ENCODE data around the gene OSGEPL1. TPM values are rescaled to one million over a fixed set of nuclear protein-coding genes. Genes with fewer than 3 reads are reported as not detected.
"Not testable (repeated sequence)": the region's sequence is repeated elsewhere in the genome, so short reads cannot be mapped to it uniquely, and the experiment has no call there.

Gene OSGEPL1
- total and polyA plus RNA-seq, 2 experiments from 2014 or later, result 6.7 to 9.2 TPM

GRCh38 chr2:189723192-189723591 lies 39.4 kb downstream of the OSGEPL1 start:
- no peaks in the 10 kb centered on the region for H3K4me1 ChIP-seq (ENCODE audit: insufficient read depth)
- no peaks in the 10 kb centered on the region for H3K79me2 ChIP-seq
- no peak overlapping the region for H2AFZ ChIP-seq
- H4K20me1 ChIP-seq (ENCODE audit: insufficient read depth, poor library complexity, severe bottlenecking), result no peaks in the 10 kb centered on the region
- no peaks in the 10 kb centered on the region for H3K9me2 ChIP-seq (replicated peaks; ENCODE audit: insufficient read depth)
- no peak for TF ChIP-seq CTCF (IDR thresholded peaks at IDR 0.05; ENCODE audit: poor library complexity)
- no peak for TF ChIP-seq EZH2 (IDR thresholded peaks at IDR 0.05; ENCODE audit: borderline replicate concordance)
- no peak for TF ChIP-seq EZH2phosphoT487 (IDR thresholded peaks at IDR 0.05; ENCODE audit: low read depth, severe bottlenecking, unreplicated experiment)
- H3K27ac ChIP-seq, result no peak overlapping the region
- H3K4me2 ChIP-seq, result no peak overlapping the region
- no peaks in the 10 kb centered on the region for H3K9me3 ChIP-seq (ENCODE audit: low read depth)
- H3K27me3 ChIP-seq, result no peaks in the 10 kb centered on the region
- H3K4me3 ChIP-seq, result no peak overlapping the region
- DNase-seq (ENCODE audit: low spot score), result no peak
- no peaks in the 10 kb centered on the region for H3K36me3 ChIP-seq (replicated peaks; ENCODE audit: insufficient read depth, low read depth)

- WGBS (ENCODE audit: low lambda C conversion rate, missing lambda C conversion rate), result 97% methylated on average over 4 of the region's 4 CpGs
- Histone ChIP-seq H3K27ac (no peak overlapping the region), H2AFZ (no peak overlapping the region), H3K27me3 (no peaks in the 10 kb centered on the region), H3K36me3 (replicated peaks; ENCODE audit: insufficient read depth, low read depth) (no peaks in the 10 kb centered on the region), H3K4me1 (ENCODE audit: insufficient read depth) (no peaks in the 10 kb centered on the region), H3K9me2 (replicated peaks; ENCODE audit: insufficient read depth) (no peaks in the 10 kb centered on the region), H3K4me2 (no peak overlapping the region), H4K20me1 (ENCODE audit: insufficient read depth, poor library complexity, severe bottlenecking) (no peaks in the 10 kb centered on the region), H3K4me3 (no peak overlapping the region), H3K9me3 (ENCODE audit: low read depth) (no peaks in the 10 kb centered on the region), H3K79me2 (no peaks in the 10 kb centered on the region)
- TF ChIP-seq EZH2 (IDR thresholded peaks at IDR 0.05; ENCODE audit: borderline replicate concordance), result no peak
- TF ChIP-seq CTCF (IDR thresholded peaks at IDR 0.05; ENCODE audit: poor library complexity), result no peak
- no peak for TF ChIP-seq EZH2phosphoT487 (IDR thresholded peaks at IDR 0.05; ENCODE audit: low read depth, severe bottlenecking, unreplicated experiment)
- DNase-seq (ENCODE audit: low spot score), result no peak
Measured at GRCh38 chr2:189719571-189719970, 43.0 kb downstream of the OSGEPL1 start.

- H3K9me2 ChIP-seq (replicated peaks; ENCODE audit: insufficient read depth); H3K27ac ChIP-seq; H3K4me1 ChIP-seq (ENCODE audit: insufficient read depth); H3K4me3 ChIP-seq; H4K20me1 ChIP-seq (ENCODE audit: insufficient read depth, poor library complexity, severe bottlenecking); H3K79me2 ChIP-seq; DNase-seq (ENCODE audit: low spot score); H2AFZ ChIP-seq; H3K27me3 ChIP-seq; H3K4me2 ChIP-seq; H3K36me3 ChIP-seq (replicated peaks; ENCODE audit: insufficient read depth, low read depth); H3K9me3 ChIP-seq (ENCODE audit: low read depth): not testable (repeated sequence)
- WGBS (ENCODE audit: low lambda C conversion rate, missing lambda C conversion rate), result 88% methylated on average over 1 of the region's 1 CpG
Measured at GRCh38 chr2:189717593-189717992, 45.0 kb downstream of the OSGEPL1 start.

GRCh38 chr2:189709501-189710221 lies 52.9 kb downstream of the OSGEPL1 start:
- DNase-seq (ENCODE audit: low spot score), result peak; percentile 5
- no peaks in the 10 kb centered on the region for H4K20me1 ChIP-seq (ENCODE audit: insufficient read depth, poor library complexity, severe bottlenecking)
- H3K4me2 ChIP-seq, result no peak overlapping the region
- no peaks in the 10 kb centered on the region for H3K27me3 ChIP-seq
- WGBS (ENCODE audit: low lambda C conversion rate, missing lambda C conversion rate), result 66% methylated on average over 5 of the region's 5 CpGs
- H3K9me3 ChIP-seq (ENCODE audit: low read depth), result no peaks in the 10 kb centered on the region
- no peaks in the 10 kb centered on the region for H3K36me3 ChIP-seq (replicated peaks; ENCODE audit: insufficient read depth, low read depth)
- H3K9me2 ChIP-seq (replicated peaks; ENCODE audit: insufficient read depth), result no peaks in the 10 kb centered on the region
- no peak overlapping the region for H2AFZ ChIP-seq
- no peak overlapping the region for H3K27ac ChIP-seq
- no peaks in the 10 kb centered on the region for H3K4me1 ChIP-seq (ENCODE audit: insufficient read depth)
- H3K79me2 ChIP-seq, result no peaks in the 10 kb centered on the region
- H3K4me3 ChIP-seq, result no peak overlapping the region
- TF ChIP-seq EZH2 (IDR thresholded peaks at IDR 0.05; ENCODE audit: borderline replicate concordance) (no peak), EZH2phosphoT487 (IDR thresholded peaks at IDR 0.05; ENCODE audit: low read depth, severe bottlenecking, unreplicated experiment) (no peak), CTCF (IDR thresholded peaks at IDR 0.05; ENCODE audit: poor library complexity) (no peak)
